Activated CD8-positive, alpha-beta T cell treated with anti-CD3 and anti-CD28 coated beads, Interleukin-2, amount 10 ng/mL, durations not matched to agents 7 days and 5 days (primary cell): Measurements from ENCODE around the gene GYG1. TPM values are rescaled to one million over a fixed set of nuclear protein-coding genes. Genes with fewer than 3 reads are reported as not detected.
A peak's percentile ranks its signal among the peaks of the same experiment; 100 is the strongest.

Experiments
- ATAC-seq: fragments of 150-1000 bp; cut with Tn5 transposase; one replicate; pipeline ENCODE4 v1.10.0; 2021; ENCODE audit warnings: moderate library complexity
- CTCF ChIA-PET: fragments of 350-600 bp; sonication (Branson Sonifier 250); formaldehyde crosslinking; loops from one replicate; lab custom pipeline; 2021; ENCODE audit warnings: antibody characterized with exemption; lab: Charles Lee
- POLR2A ChIA-PET: fragments of 350-600 bp; sonication (Branson Sonifier 250); formaldehyde crosslinking; loops from one replicate; lab custom pipeline; 2021; ENCODE audit warnings: antibody characterized with exemption; lab: Charles Lee
- DNase-seq: peaks from one replicate; pipeline ENCODE4 v3.0.0-alpha.2; 2020
- H3K27ac Mint-ChIP-seq: one replicate; pipeline ENCODE4 v1.8.0; 2021; ENCODE audit warnings: mild to moderate bottlenecking, mixed read lengths
- H3K27me3 Mint-ChIP-seq: one replicate; pipeline ENCODE4 v1.8.0; 2021; ENCODE audit warnings: low read depth, mixed read lengths
- H3K36me3 Mint-ChIP-seq: one replicate; pipeline ENCODE4 v1.8.0; 2021; ENCODE audit warnings: low read depth, mixed read lengths
- H3K4me1 Mint-ChIP-seq: one replicate; pipeline ENCODE4 v1.8.0; 2021; ENCODE audit warnings: low read depth, mixed read lengths
- H3K4me3 Mint-ChIP-seq: one replicate; pipeline ENCODE4 v1.8.0; 2021; ENCODE audit warnings: mild to moderate bottlenecking, mixed read lengths
- H3K9me3 Mint-ChIP-seq: one replicate; pipeline ENCODE4 v1.8.0; 2022; ENCODE audit warnings: mixed read lengths; ENCODE audit not compliant: insufficient read depth
- total RNA-seq, 2 experiments: library from RNA; stranded (reverse); gene quantifications; one replicate each; pipeline ENCODE4 v1.2.3, GENCODE V29; 2021

The GYG1 gene
- total RNA-seq, 2 experiments from 2014 or later: 46.9 to 54.0 TPM

GRCh38 chr3:149019580-149019979 lies 28.2 kb downstream of the GYG1 start:
- H3K27ac Mint-ChIP-seq: no peak overlapping the region
- CTCF ChIA-PET: no interaction called here

GRCh38 chr3:149020196-149020838 lies 29.0 kb downstream of the GYG1 start:
- ChIA-PET POLR2A (no interaction called here), CTCF (no interaction called here)
- Mint-ChIP-seq H3K36me3 (peaks cover 66% of the 10 kb centered on the region), H3K4me3 (no peak overlapping the region), H3K27me3 (no peaks in the 10 kb centered on the region), H3K4me1 (peaks cover 20% of the 10 kb centered on the region), H3K27ac (no peak overlapping the region), H3K9me3 (peaks cover 7% of the 10 kb centered on the region)
- ATAC-seq (no peak), DNase-seq (no peak)

More at GRCh38 chr3:149019580-149019979, 28.2 kb downstream of the GYG1 start:
- peaks cover 26% of the 10 kb centered on the region for H3K4me1 Mint-ChIP-seq
- peaks cover 2% of the 10 kb centered on the region for H3K9me3 Mint-ChIP-seq
- H3K36me3 Mint-ChIP-seq: peaks cover 65% of the 10 kb centered on the region
- ATAC-seq (no peak), DNase-seq (no peak)
- no peaks in the 10 kb centered on the region for H3K27me3 Mint-ChIP-seq
- H3K4me3 Mint-ChIP-seq: no peak overlapping the region
- POLR2A ChIA-PET: no interaction called here

DNA sequence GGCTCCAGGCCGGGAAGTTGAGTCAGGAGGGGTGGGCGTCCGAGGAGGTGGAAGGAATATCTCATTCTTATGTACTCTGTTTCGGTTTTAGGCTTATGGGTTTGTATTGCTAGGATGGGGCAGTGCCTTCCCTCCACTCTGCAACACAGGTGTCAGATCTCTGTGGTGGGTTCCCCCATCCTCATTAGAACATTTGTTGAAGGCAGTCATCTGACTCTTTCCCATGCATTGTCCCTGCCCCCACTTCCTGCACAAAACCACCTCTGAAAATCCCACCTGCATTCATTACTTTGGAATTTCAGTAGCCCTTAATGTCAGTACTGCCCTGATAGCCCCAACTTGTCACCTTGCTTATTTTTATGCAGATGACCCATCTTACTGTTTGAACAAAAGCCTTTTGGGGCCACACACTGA lies 29.5 kb downstream of the GYG1 start:
- H3K27ac Mint-ChIP-seq: no peak overlapping the region
- POLR2A ChIA-PET: no interaction called here
- H3K36me3 Mint-ChIP-seq: peaks cover 66% of the 10 kb centered on the region

DNA sequence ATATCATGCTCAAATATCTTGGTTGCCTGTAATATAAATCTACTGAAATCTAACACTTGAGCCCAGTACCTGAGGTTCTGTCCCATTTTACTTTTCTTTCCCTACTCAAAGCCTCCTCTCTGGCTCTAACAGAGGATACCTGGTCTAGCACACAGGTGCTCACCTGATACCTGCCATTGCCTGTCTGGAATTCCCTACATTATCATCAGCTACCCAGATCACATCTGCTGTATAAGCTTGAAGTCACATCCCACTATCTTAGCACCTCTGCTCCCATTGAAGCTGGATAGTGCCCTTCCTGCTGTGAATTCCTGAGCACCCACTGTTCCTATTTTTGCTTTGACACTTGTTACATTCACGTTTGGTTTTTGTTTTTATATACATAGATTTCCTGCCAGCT lies 30.5 kb downstream of the GYG1 start:
- no peak overlapping the region for H3K4me3 Mint-ChIP-seq
- H3K27ac Mint-ChIP-seq: no peak overlapping the region
- peaks cover 9% of the 10 kb centered on the region for H3K4me1 Mint-ChIP-seq
- DNase-seq: no peak
- ATAC-seq: no peak
- peaks cover 7% of the 10 kb centered on the region for H3K9me3 Mint-ChIP-seq
- H3K36me3 Mint-ChIP-seq: peaks cover 67% of the 10 kb centered on the region
- POLR2A ChIA-PET: no interaction called here
- no peaks in the 10 kb centered on the region for H3K27me3 Mint-ChIP-seq
- CTCF ChIA-PET: interaction anchor here (0.6 to 1.2 kb wide), 3 partner anchors 16 to 67 kb away, joined by 3 to 4 read pairs (median 3); no protein-coding TSS in a partner anchor

More for the DNA sequence above, 29.5 kb downstream of the GYG1 start:
- CTCF ChIA-PET: interaction anchor here (0.6 kb wide), 1 partner anchor 27 kb away, joined by 3 read pairs; no protein-coding TSS in a partner anchor
- Mint-ChIP-seq H3K9me3 (peaks cover 7% of the 10 kb centered on the region), H3K27me3 (no peaks in the 10 kb centered on the region), H3K4me1 (peaks cover 16% of the 10 kb centered on the region), H3K4me3 (no peak overlapping the region)
- no peak for DNase-seq
- no peak for ATAC-seq

DNA sequence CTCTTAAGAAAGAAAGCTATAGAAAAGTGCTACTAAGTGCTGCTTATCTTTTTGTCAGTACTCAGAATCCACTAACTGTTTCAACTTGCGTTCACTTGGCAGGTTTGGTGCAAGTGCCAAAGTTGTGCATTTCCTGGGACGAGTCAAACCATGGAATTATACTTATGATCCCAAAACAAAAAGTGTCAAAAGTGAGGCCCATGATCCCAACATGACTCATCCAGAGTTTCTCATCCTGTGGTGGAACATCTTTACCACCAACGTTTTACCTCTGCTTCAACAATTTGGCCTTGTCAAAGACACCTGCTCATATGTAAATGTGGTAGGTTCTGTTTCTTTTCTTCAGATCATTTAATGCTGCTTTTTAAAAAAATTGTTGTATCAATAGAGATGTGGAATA lies 32.6 kb downstream of the GYG1 start:
- ChIA-PET CTCF (no interaction called here), POLR2A (no interaction called here)
- DNase-seq: no peak
- H3K9me3 Mint-ChIP-seq: peaks cover 7% of the 10 kb centered on the region
- H3K27ac Mint-ChIP-seq: no peak overlapping the region
- H3K4me3 Mint-ChIP-seq: no peak overlapping the region
- H3K27me3 Mint-ChIP-seq: no peaks in the 10 kb centered on the region
- ATAC-seq: no peak
- H3K4me1 Mint-ChIP-seq: peaks cover 4% of the 10 kb centered on the region
- peaks cover 66% of the 10 kb centered on the region for H3K36me3 Mint-ChIP-seq

- ATAC-seq (no peak), DNase-seq (no peak)
- Mint-ChIP-seq H3K4me1 (no peaks in the 10 kb centered on the region), H3K4me3 (no peak overlapping the region), H3K36me3 (peaks cover 60% of the 10 kb centered on the region), H3K27ac (no peak overlapping the region), H3K9me3 (peaks cover 7% of the 10 kb centered on the region), H3K27me3 (no peaks in the 10 kb centered on the region)
- ChIA-PET CTCF (no interaction called here), POLR2A (interaction anchor here (1.4 kb wide), 1 partner anchor 17 kb away, joined by 3 read pairs; no protein-coding TSS in a partner anchor)
These were observed 35.4 kb downstream of the GYG1 start for GRCh38 chr3:149026718-149027117.

DNA sequence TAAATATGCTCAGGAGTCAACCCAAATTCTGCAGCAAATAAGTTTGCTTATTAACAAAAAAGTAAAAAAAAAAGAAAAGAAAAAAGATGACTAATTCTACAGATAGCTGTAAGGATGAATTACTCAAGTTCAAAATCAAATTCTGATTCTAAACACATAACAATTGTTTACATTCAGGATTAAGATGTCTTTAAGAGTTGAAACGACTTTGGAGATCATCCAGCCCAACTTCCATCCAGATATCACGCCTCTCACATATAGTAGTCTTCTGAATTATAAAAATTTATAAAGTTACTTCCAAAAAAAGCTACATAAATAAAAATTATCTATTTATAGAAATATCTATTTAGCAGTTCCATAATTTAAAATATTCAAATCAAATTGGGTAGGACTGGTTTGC lies 39.8 kb downstream of the GYG1 start:
- ATAC-seq: no peak
- ChIA-PET POLR2A (no interaction called here), CTCF (interaction anchor here (0.7 to 1.1 kb wide), 2 partner anchors 39 to 41 kb away, joined by 3 read pairs; no protein-coding TSS in a partner anchor)
- Mint-ChIP-seq H3K27me3 (no peaks in the 10 kb centered on the region), H3K9me3 (no peaks in the 10 kb centered on the region), H3K4me3 (no peak overlapping the region), H3K4me1 (no peaks in the 10 kb centered on the region), H3K36me3 (peaks cover 31% of the 10 kb centered on the region), H3K27ac (no peak overlapping the region)
- DNase-seq: no peak

DNA sequence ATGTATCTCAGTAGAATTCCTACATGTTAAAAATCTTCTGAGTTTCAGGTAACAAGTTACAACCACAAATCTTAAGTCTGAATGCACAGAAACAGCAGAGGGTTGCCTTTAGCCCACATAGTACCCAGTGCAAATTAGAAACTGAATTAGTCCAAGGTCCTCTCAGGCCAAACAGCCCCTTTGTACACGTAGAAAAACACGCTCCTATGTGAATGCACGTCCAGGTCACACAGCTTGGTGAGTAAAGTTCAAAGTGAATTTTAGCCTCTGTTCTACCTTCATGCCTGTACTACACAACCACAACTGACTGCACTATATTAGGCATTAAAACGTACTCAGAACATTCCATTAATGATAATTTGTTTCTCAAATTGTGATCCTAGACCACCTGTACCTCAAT lies 46.3 kb downstream of the GYG1 start:
- ATAC-seq (no peak), DNase-seq (no peak)
- H3K9me3 Mint-ChIP-seq: no peaks in the 10 kb centered on the region
- H3K27me3 Mint-ChIP-seq: no peaks in the 10 kb centered on the region
- CTCF ChIA-PET: interaction anchor here (1.4 kb wide), 1 partner anchor 15 kb away, joined by 4 read pairs; no protein-coding TSS in a partner anchor
- POLR2A ChIA-PET: no interaction called here
- peaks cover 10% of the 10 kb centered on the region for H3K4me1 Mint-ChIP-seq
- no peak overlapping the region for H3K27ac Mint-ChIP-seq
- peaks cover 38% of the 10 kb centered on the region for H3K36me3 Mint-ChIP-seq
- H3K4me3 Mint-ChIP-seq: no peak overlapping the region

DNA sequence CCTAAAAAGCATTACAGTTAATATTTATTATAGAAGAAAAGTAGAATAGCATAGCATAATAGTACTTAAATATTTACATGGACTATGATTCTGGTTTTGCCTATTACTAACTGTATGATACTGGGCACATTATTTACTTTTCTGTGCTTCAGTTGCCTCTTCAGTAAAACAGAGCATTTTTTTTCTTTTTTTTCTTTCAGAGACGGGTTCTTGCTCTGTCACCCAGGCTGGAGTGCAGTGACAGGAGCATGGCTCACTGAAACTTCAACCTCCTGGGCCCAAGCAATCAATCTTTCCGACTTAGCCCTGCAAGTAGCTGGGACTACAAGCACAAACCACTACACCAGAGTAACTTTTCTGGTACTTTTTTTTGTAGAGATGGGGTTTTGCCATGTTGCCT lies 47.0 kb downstream of the GYG1 start:
- DNase-seq (no peak), ATAC-seq (no peak)
- no peak overlapping the region for H3K4me3 Mint-ChIP-seq
- CTCF ChIA-PET: interaction anchor here (1.4 kb wide), 1 partner anchor 16 kb away, joined by 4 read pairs; no protein-coding TSS in a partner anchor
- no peak overlapping the region for H3K27ac Mint-ChIP-seq
- H3K9me3 Mint-ChIP-seq: no peaks in the 10 kb centered on the region
- POLR2A ChIA-PET: no interaction called here
- peaks cover 16% of the 10 kb centered on the region for H3K4me1 Mint-ChIP-seq
- H3K36me3 Mint-ChIP-seq: peaks cover 44% of the 10 kb centered on the region
- H3K27me3 Mint-ChIP-seq: no peaks in the 10 kb centered on the region

DNA sequence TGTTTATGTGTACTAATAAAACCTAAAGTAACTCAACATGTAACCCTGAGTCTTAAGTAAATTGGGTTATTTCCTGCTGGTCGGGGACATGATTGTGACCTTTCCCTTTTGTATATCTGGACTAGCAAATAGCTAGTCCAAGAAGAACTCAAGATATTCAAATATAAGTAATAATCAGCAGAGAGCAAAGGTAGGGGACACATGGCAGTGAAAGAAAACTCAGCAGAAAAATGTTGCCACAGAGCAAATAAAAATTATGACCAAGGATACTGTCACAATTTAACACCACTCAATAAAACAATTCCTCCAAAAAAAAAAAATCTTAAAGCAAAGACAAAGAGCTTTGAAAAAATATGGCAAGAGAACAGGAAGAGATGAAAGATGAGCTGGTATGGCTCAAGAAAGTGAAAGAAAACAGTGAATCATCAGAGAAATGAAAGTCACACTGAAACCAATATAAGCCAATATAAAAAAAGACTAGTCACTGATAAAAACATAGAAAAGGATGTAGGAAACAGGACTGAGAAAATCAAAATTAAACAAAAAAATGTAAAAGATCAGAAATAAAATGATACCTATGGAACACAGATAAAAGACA lies 51.5 kb downstream of the GYG1 start:
- ChIA-PET CTCF (interaction anchor here (0.6 to 1.6 kb wide), 7 partner anchors 14 to 285 kb away, joined by 3 to 8 read pairs (median 3); partner anchors contain the start of gene GYG1), POLR2A (interaction anchor here (1.0 to 2.3 kb wide), 3 partner anchors 14 to 51 kb away, joined by 3 to 9 read pairs (median 4); partner anchors contain the start of gene GYG1)
- no peaks in the 10 kb centered on the region for H3K9me3 Mint-ChIP-seq
- peaks cover 58% of the 10 kb centered on the region for H3K36me3 Mint-ChIP-seq
- peak overlapping the region; percentile 62 for H3K4me3 Mint-ChIP-seq
- peaks cover 24% of the 10 kb centered on the region for H3K4me1 Mint-ChIP-seq
- ATAC-seq (peak; percentile 77), DNase-seq (no peak)
- peak overlapping the region; percentile 88 for H3K27ac Mint-ChIP-seq
- H3K27me3 Mint-ChIP-seq: no peaks in the 10 kb centered on the region

- no peak for ATAC-seq
- Mint-ChIP-seq H3K36me3 (peaks cover 55% of the 10 kb centered on the region), H3K27me3 (no peaks in the 10 kb centered on the region), H3K4me3 (no peak overlapping the region), H3K9me3 (no peaks in the 10 kb centered on the region), H3K4me1 (peaks cover 25% of the 10 kb centered on the region), H3K27ac (no peak overlapping the region)
- ChIA-PET POLR2A (interaction anchor here (2.3 kb wide), 1 partner anchor 53 kb away, joined by 9 read pairs; the partner anchor contains the start of gene GYG1), CTCF (interaction anchor here (0.8 to 1.8 kb wide), 7 partner anchors 15 to 94 kb away, joined by 3 to 4 read pairs (median 3); partner anchors contain the start of gene GYG1)
- DNase-seq: no peak
These were observed 53.2 kb downstream of the GYG1 start for GRCh38 chr3:149044339-149045083.
